Activated CD4-positive, alpha-beta T cell treated with anti-CD3 and anti-CD28 coated beads, Interleukin-2, amount 50 U/mL, for 24 hours (primary cell): ENCODE data around the gene AUH.

ENCODE experiments used
- DNase-seq, 2 donors: peaks; one replicate each; pipeline ENCODE4 v3.0.0-alpha.2; 2020; ENCODE audit warnings: low read depth in 1 of 2, low spot score in 1 of 2

Gene AUH

GRCh38 chr9:91340395-91340967 lies 21.2 kb downstream of the AUH start:
- DNase-seq = no peak

GRCh38 chr9:91338681-91339080 lies 23.0 kb downstream of the AUH start:
- DNase-seq = no peak

- no peak for DNase-seq
These were observed 24.9 kb downstream of the AUH start for GRCh38 chr9:91336786-91337185.

GRCh38 chr9:91334053-91334452 lies 27.7 kb downstream of the AUH start:
- DNase-seq = no peak

- DNase-seq = no peak
These were observed 28.2 kb downstream of the AUH start for GRCh38 chr9:91333551-91333950.

- DNase-seq = no peak
These were observed 29.0 kb downstream of the AUH start for GRCh38 chr9:91332546-91333231.

GRCh38 chr9:91331849-91332248 lies 29.9 kb downstream of the AUH start:
- no peak for DNase-seq

GRCh38 chr9:91328186-91328585 lies 33.5 kb downstream of the AUH start:
- DNase-seq = no peak

GRCh38 chr9:91321691-91322090 lies 40.0 kb downstream of the AUH start:
- no peak for DNase-seq

- no peak for DNase-seq
These were observed 41.4 kb downstream of the AUH start for GRCh38 chr9:91320299-91320698.

- no peak for DNase-seq
These were observed 45.6 kb downstream of the AUH start for GRCh38 chr9:91316093-91316492.

GRCh38 chr9:91315191-91315590 lies 46.5 kb downstream of the AUH start:
- DNase-seq = no peak

- DNase-seq = no peak
These were observed 48.9 kb downstream of the AUH start for GRCh38 chr9:91312717-91313325.

GRCh38 chr9:91310037-91310436 lies 51.7 kb downstream of the AUH start:
- DNase-seq = no peak

- no peak for DNase-seq
These were observed 53.5 kb downstream of the AUH start for GRCh38 chr9:91308191-91308590.

- no peak for DNase-seq
These were observed 54.4 kb downstream of the AUH start for GRCh38 chr9:91307279-91307678.

GRCh38 chr9:91306296-91306630 lies 55.5 kb downstream of the AUH start:
- DNase-seq = no peak

- DNase-seq = no peak
These were observed 56.0 kb downstream of the AUH start for GRCh38 chr9:91305596-91306295.

GRCh38 chr9:91303741-91304415 lies 57.8 kb downstream of the AUH start:
- DNase-seq = no peak

- DNase-seq = no peak
These were observed 58.9 kb downstream of the AUH start for GRCh38 chr9:91302831-91303230.

GRCh38 chr9:91301161-91301560 lies 60.6 kb downstream of the AUH start:
- no peak for DNase-seq

GRCh38 chr9:91298311-91298710 lies 63.4 kb downstream of the AUH start:
- DNase-seq = no peak
